ENCODE results near the gene TAS2R4.
"Not testable (repeated sequence)": the region's sequence is repeated elsewhere in the genome, so short reads cannot be mapped to it uniquely, and the experiment has no call there.

The TAS2R4 gene

GRCh38 chr7:141748396-141748795 lies 28.1 kb upstream of the TAS2R4 start:
- H3K4me3 ChIP-seq (ENCODE audit: low read depth, low read length, poor library complexity, severe bottlenecking), result no peak overlapping the region
- peaks cover 16% of the 10 kb centered on the region for H3K9me3 ChIP-seq (ENCODE audit: low read length)
- H3F3A ChIP-seq (ENCODE audit: insufficient read depth, low read length), result no peaks in the 10 kb centered on the region
- no peaks in the 10 kb centered on the region for H3K9me2 ChIP-seq (ENCODE audit: low read depth, low read length)
- no peaks in the 10 kb centered on the region for H3K4me1 ChIP-seq (ENCODE audit: insufficient read depth, low read length, severe bottlenecking)
- no peak overlapping the region for H2AFZ ChIP-seq (ENCODE audit: low read length)
- no peak for TF ChIP-seq EZH2 (IDR thresholded peaks at IDR 0.05; ENCODE audit: borderline replicate concordance, low read length)
- TF ChIP-seq CTCF (IDR thresholded peaks at IDR 0.05; ENCODE audit: low read length), result no peak
- no peak overlapping the region for H3K27ac ChIP-seq (ENCODE audit: low read depth, low read length, poor library complexity, severe bottlenecking)
- no peaks in the 10 kb centered on the region for H4K20me1 ChIP-seq (ENCODE audit: insufficient read depth, low read length)
- H3K9ac ChIP-seq (ENCODE audit: low read length), result no peak overlapping the region
- no peaks in the 10 kb centered on the region for H3K27me3 ChIP-seq (ENCODE audit: insufficient read depth, low read length)
- H3K4me2 ChIP-seq (ENCODE audit: low read length), result no peak overlapping the region
- peaks cover 100% of the 10 kb centered on the region for H3K36me3 ChIP-seq (ENCODE audit: insufficient read depth, low read length)
- H3K79me2 ChIP-seq (ENCODE audit: insufficient read depth, low read length), result no peaks in the 10 kb centered on the region

GRCh38 chr7:141751904-141752303 lies 24.6 kb upstream of the TAS2R4 start:
- not testable (repeated sequence) for H3K9me2 ChIP-seq (ENCODE audit: low read depth, low read length); H3F3A ChIP-seq (ENCODE audit: insufficient read depth, low read length); H3K4me3 ChIP-seq (ENCODE audit: low read depth, low read length, poor library complexity, severe bottlenecking); H3K4me1 ChIP-seq (ENCODE audit: insufficient read depth, low read length, severe bottlenecking); H3K79me2 ChIP-seq (ENCODE audit: insufficient read depth, low read length); H3K27ac ChIP-seq (ENCODE audit: low read depth, low read length, poor library complexity, severe bottlenecking); H3K4me2 ChIP-seq (ENCODE audit: low read length); H2AFZ ChIP-seq (ENCODE audit: low read length); H4K20me1 ChIP-seq (ENCODE audit: insufficient read depth, low read length); H3K9ac ChIP-seq (ENCODE audit: low read length); H3K27me3 ChIP-seq (ENCODE audit: insufficient read depth, low read length)
- H3K36me3 ChIP-seq (ENCODE audit: insufficient read depth, low read length), result peaks cover 97% of the 10 kb centered on the region
- H3K9me3 ChIP-seq (ENCODE audit: low read length), result peaks cover 16% of the 10 kb centered on the region

- TF ChIP-seq EZH2 (IDR thresholded peaks at IDR 0.05; ENCODE audit: borderline replicate concordance, low read length) (no peak), CTCF (IDR thresholded peaks at IDR 0.05; ENCODE audit: low read length) (peak; percentile 35)
- H3K9me2 ChIP-seq (ENCODE audit: low read depth, low read length), result no peaks in the 10 kb centered on the region
- no peak overlapping the region for H3K4me2 ChIP-seq (ENCODE audit: low read length)
- H3K27ac ChIP-seq (ENCODE audit: low read depth, low read length, poor library complexity, severe bottlenecking), result no peak overlapping the region
- H4K20me1 ChIP-seq (ENCODE audit: insufficient read depth, low read length), result no peaks in the 10 kb centered on the region
- H3K4me3 ChIP-seq (ENCODE audit: low read depth, low read length, poor library complexity, severe bottlenecking), result no peak overlapping the region
- no peak overlapping the region for H2AFZ ChIP-seq (ENCODE audit: low read length)
- no peak overlapping the region for H3K9ac ChIP-seq (ENCODE audit: low read length)
- H3K27me3 ChIP-seq (ENCODE audit: insufficient read depth, low read length), result no peaks in the 10 kb centered on the region
- no peaks in the 10 kb centered on the region for H3K4me1 ChIP-seq (ENCODE audit: insufficient read depth, low read length, severe bottlenecking)
- peaks cover 97% of the 10 kb centered on the region for H3K36me3 ChIP-seq (ENCODE audit: insufficient read depth, low read length)
- no peaks in the 10 kb centered on the region for H3K79me2 ChIP-seq (ENCODE audit: insufficient read depth, low read length)
- no peaks in the 10 kb centered on the region for H3F3A ChIP-seq (ENCODE audit: insufficient read depth, low read length)
- peaks cover 16% of the 10 kb centered on the region for H3K9me3 ChIP-seq (ENCODE audit: low read length)
Observed at GRCh38 chr7:141752634-141753033, 23.8 kb upstream of the TAS2R4 start.

GRCh38 chr7:141754939-141755338 lies 21.5 kb upstream of the TAS2R4 start:
- H3K27me3 ChIP-seq (ENCODE audit: insufficient read depth, low read length), result no peaks in the 10 kb centered on the region
- no peak overlapping the region for H3K4me3 ChIP-seq (ENCODE audit: low read depth, low read length, poor library complexity, severe bottlenecking)
- peaks cover 14% of the 10 kb centered on the region for H3K9me3 ChIP-seq (ENCODE audit: low read length)
- no peaks in the 10 kb centered on the region for H3K4me1 ChIP-seq (ENCODE audit: insufficient read depth, low read length, severe bottlenecking)
- H3F3A ChIP-seq (ENCODE audit: insufficient read depth, low read length), result no peaks in the 10 kb centered on the region
- no peak overlapping the region for H3K4me2 ChIP-seq (ENCODE audit: low read length)
- no peaks in the 10 kb centered on the region for H4K20me1 ChIP-seq (ENCODE audit: insufficient read depth, low read length)
- no peak overlapping the region for H3K27ac ChIP-seq (ENCODE audit: low read depth, low read length, poor library complexity, severe bottlenecking)
- H3K9ac ChIP-seq (ENCODE audit: low read length), result no peak overlapping the region
- no peaks in the 10 kb centered on the region for H3K9me2 ChIP-seq (ENCODE audit: low read depth, low read length)
- H3K36me3 ChIP-seq (ENCODE audit: insufficient read depth, low read length), result peaks cover 93% of the 10 kb centered on the region
- no peaks in the 10 kb centered on the region for H3K79me2 ChIP-seq (ENCODE audit: insufficient read depth, low read length)
- TF ChIP-seq CTCF (IDR thresholded peaks at IDR 0.05; ENCODE audit: low read length), result peak; percentile 69
- TF ChIP-seq EZH2 (IDR thresholded peaks at IDR 0.05; ENCODE audit: borderline replicate concordance, low read length), result no peak
- H2AFZ ChIP-seq (ENCODE audit: low read length), result no peak overlapping the region

Measured in OCI-LY1 (cell line).